ENCODE measurements around the gene ABITRAM. TPM values are rescaled to one million over a fixed set of nuclear protein-coding genes. Genes with fewer than 3 reads are reported as not detected.
A peak's percentile ranks its signal among the peaks of the same experiment; 100 is the strongest.
"Not testable (repeated sequence)": the region's sequence is repeated elsewhere in the genome, so short reads cannot be mapped to it uniquely, and the experiment has no call there.

The ABITRAM gene, protein sequence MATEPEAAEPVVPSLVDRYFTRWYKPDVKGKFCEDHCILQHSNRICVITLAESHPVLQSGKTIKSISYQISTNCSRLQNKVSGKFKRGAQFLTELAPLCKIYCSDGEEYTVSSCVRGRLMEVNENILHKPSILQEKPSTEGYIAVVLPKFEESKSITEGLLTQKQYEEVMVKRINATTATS
- total RNA-seq = 14.7 and 14.8 TPM in 2 replicates

DNA sequence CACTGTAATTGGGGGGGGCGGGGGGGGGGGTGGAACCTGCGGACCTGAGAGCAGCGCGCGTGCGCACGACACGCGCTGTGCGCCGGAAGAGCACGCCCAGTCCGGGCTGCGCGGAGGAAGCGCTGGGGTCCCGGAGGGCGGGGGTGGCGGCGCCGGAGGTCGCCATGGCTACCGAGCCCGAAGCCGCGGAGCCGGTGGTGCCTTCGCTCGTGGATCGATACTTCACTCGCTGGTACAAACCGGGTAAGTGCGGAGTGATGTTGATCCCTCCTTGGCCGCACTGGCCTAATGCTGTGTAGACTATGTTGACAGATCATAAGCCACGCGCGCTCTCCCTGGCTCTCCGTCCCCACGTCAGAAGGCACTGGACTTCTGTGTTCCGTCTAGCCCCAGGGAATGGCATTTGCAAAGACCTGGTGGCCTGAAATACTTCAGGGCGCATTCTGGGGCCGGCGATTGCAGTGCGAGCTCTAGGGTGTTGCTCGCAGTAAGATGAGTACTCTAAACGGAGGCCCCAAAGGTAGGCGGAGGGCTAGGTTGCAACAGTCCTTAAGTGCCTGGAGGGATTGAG lies at the start of gene ABITRAM:
Gene ABITRAM (plus strand): TSS at position 78 of the 571 bp plus-strand sequence. CDS start 87 bp downstream, at position 165.
- Mint-ChIP-seq H3K27ac (peak within 1 kb of the TSS; percentile 95), H3K27me3 (ENCODE audit: insufficient read depth) (no peaks in the 10 kb centered on the region), H3K36me3 (ENCODE audit: low read depth) (peaks cover 18% of the 10 kb centered on the region), H3K9me3 (no peaks in the 10 kb centered on the region), H3K4me1 (ENCODE audit: low read depth) (peaks cover 23% of the 10 kb centered on the region), H3K4me3 (peak within 1 kb of the TSS; percentile 95)
- intact Hi-C loops (cut with micrococcal nuclease) = loop anchor here (1.0 to 5.0 kb wide), 10 partner anchors 48 to 1651 kb away; partner anchors contain the start of genes EPB41L4B, KLF4, RAD23B and TXN
- peak; percentile 77 for DNase-seq (ENCODE audit: low spot score)

DNA sequence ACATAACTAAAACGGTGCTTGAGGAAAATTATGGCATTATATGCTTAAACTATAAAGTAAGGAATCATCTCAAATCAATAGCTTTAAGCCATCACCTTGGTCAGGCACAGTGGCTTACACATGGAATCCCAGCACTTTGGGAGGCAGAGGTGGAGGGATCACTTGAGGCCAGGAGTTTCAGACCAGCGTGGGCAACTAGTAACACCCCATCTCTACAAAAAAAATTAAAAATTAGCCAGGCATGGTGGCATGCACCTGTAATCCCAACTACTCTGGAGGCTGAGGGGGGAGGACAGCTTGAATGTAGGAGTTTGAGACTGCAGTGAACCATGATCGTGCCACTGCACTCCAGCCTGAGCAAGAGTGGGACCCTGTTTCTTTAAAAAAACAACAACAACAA lies 49.5 kb upstream of the ABITRAM start:
- H3K4me3 Mint-ChIP-seq = no peak overlapping the region
- no peak overlapping the region for H3K27ac Mint-ChIP-seq
- DNase-seq (ENCODE audit: low spot score) = no peak
- H3K9me3 Mint-ChIP-seq = no peaks in the 10 kb centered on the region
- intact Hi-C loops (cut with micrococcal nuclease) = loop anchor here (5.0 kb wide), 4 partner anchors 128 to 528 kb away; partner anchors contain the start of genes CTNNAL1 and TMEM245
- peaks cover 16% of the 10 kb centered on the region for H3K4me1 Mint-ChIP-seq (ENCODE audit: low read depth)
- H3K36me3 Mint-ChIP-seq (ENCODE audit: low read depth) = peaks cover 40% of the 10 kb centered on the region
- H3K27me3 Mint-ChIP-seq (ENCODE audit: insufficient read depth) = no peaks in the 10 kb centered on the region

DNA sequence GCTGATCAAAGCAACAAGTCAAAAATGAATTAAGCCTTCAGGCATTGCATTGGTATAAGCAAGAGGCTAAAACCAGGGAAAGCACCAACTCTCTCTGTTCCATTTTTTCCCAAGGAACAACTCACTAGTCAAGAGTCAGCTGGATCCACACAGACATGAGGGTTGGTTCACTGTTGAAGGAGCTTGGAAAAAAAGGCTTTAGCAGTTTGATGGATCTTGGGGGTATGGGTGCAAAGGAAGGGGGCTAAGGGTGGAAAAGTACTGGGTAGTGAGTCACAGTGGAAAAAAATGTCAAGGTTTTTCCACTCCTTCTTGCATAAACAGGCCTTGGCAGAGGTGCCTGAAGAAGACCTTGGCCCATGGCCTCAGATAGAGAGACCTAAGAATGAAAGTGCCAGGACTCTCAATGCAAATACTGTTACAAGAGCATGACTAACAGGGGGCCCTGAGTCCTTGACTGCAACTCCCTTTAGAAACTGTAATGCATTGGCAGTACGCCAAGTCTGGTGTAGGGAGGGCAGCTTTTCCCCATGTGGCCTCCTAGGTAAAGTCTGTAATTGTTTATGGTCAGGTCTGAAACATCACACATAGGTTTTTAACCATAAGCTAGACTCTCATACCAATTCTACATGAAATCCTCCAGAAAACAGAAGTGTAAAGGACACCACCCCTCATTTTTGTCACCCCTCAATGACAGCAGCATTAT lies 48.4 kb upstream of the ABITRAM start:
- no peak for DNase-seq (ENCODE audit: low spot score)
- Mint-ChIP-seq H3K36me3 (ENCODE audit: low read depth) (peaks cover 41% of the 10 kb centered on the region), H3K27me3 (ENCODE audit: insufficient read depth) (no peaks in the 10 kb centered on the region), H3K27ac (peak overlapping the region; percentile 80), H3K9me3 (no peaks in the 10 kb centered on the region), H3K4me1 (ENCODE audit: low read depth) (peaks cover 16% of the 10 kb centered on the region), H3K4me3 (peak overlapping the region; percentile 8)
- intact Hi-C loops (cut with micrococcal nuclease) = loop anchor here (2.0 to 5.0 kb wide), 5 partner anchors 49 to 527 kb away; partner anchors contain the start of genes ABITRAM, CTNNAL1, ELP1 and TMEM245

DNA sequence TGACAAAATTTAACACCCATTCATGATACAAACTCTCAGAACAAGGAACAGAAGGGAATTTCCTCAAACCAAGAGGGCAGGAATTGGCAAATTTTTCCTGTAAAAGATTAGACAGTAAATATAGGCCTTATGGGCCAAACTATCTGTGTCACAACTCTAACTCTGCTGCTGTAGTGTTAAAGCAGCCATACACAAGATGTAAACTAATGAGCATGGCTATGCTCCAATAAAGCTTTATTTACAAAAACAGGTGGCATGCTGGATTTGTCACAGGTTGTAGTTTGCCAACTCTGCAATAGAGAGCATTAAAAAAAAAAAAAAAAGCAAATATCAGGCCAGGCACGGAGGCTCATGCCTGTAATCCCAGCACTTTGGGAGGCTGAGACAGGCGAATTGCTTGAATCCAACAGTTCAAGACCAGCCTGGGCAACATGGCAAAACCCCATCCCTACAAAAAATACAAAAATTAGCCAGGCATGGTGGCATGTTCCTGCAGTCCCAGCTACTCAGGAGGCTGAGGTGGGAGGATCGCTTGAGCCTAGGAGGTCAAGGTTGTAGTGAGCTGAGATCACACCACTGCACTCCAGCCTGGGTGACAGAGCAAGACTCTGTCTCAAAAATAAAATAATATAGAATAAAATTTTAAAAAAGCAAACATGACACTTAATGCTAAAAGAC lies 47.5 kb upstream of the ABITRAM start:
- H3K9me3 Mint-ChIP-seq; H3K4me3 Mint-ChIP-seq; H3K27me3 Mint-ChIP-seq (ENCODE audit: insufficient read depth); DNase-seq (ENCODE audit: low spot score): not testable (repeated sequence)
- intact Hi-C loops (cut with micrococcal nuclease) = loop anchor here (2.0 to 5.0 kb wide), 5 partner anchors 48 to 526 kb away; partner anchors contain the start of genes ABITRAM, CTNNAL1, ELP1 and TMEM245
- H3K4me1 Mint-ChIP-seq (ENCODE audit: low read depth) = peaks cover 16% of the 10 kb centered on the region
- peak overlapping the region; percentile 80 for H3K27ac Mint-ChIP-seq
- H3K36me3 Mint-ChIP-seq (ENCODE audit: low read depth) = peaks cover 46% of the 10 kb centered on the region

DNA sequence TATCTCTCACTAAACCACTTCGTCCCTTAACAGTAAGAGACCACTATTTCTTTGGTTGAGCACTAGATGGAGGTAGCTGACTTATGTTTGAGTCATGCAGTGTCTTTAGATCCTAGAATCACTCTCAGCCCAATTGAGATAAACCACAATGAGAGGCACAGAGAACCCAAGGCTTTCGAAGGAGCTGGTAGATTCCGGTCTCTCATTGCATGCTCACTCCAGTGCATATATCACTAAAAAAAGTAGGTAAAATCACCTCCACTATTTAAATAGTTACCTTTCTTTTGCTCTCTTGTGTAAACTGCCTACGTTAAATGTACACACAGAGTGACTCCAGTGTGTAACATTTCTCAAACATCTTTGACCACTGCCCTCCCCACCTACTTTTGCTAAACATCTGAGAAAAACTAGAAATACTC lies 44.5 kb upstream of the ABITRAM start:
- no peaks in the 10 kb centered on the region for H3K27me3 Mint-ChIP-seq (ENCODE audit: insufficient read depth)
- no peaks in the 10 kb centered on the region for H3K9me3 Mint-ChIP-seq
- H3K27ac Mint-ChIP-seq = no peak overlapping the region
- no peak for DNase-seq (ENCODE audit: low spot score)
- H3K36me3 Mint-ChIP-seq (ENCODE audit: low read depth) = peaks cover 48% of the 10 kb centered on the region
- peaks cover 16% of the 10 kb centered on the region for H3K4me1 Mint-ChIP-seq (ENCODE audit: low read depth)
- H3K4me3 Mint-ChIP-seq = no peak overlapping the region
- intact Hi-C loops (cut with micrococcal nuclease) = loop anchor here (5.0 kb wide), 4 partner anchors 123 to 523 kb away; partner anchors contain the start of genes CTNNAL1 and TMEM245

DNA sequence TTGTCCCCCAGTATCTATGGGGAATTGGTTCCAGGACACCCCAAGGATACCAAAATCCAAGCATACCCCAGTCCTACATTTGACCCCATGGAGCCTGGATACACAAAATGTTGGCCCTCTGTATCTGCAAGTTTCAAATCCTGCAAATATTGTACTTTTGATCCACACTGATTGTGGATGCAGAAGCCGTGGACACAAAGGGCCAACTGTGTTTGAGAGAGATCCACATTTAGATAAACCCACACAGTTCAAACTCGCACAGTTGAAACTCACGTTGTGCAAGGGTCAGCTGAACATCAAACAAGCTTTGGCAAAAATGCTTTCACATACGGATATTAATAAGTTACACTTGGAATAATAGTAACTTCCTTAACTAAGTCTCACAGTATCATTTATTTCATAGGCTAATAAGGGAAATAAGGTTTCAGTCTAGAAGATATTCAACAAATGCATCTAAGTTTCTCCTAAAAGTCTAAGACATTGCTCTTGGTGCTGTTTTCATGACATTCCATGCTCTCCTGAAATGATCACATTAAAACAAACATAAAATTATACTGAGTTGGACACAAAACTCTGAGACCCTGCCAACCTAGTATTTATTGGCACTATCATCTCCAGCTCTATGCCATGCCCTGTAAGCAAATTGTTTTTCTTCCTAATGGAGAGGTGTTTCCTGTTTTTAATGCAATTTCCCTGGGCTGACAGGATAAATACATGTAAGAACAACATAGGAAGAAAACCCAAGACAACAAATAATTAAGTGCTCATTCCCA lies 39.8 kb upstream of the ABITRAM start:
- Mint-ChIP-seq H3K4me1 (ENCODE audit: low read depth) (no peaks in the 10 kb centered on the region), H3K36me3 (ENCODE audit: low read depth) (peaks cover 50% of the 10 kb centered on the region), H3K4me3 (no peak overlapping the region), H3K27ac (no peak overlapping the region), H3K9me3 (no peaks in the 10 kb centered on the region), H3K27me3 (ENCODE audit: insufficient read depth) (no peaks in the 10 kb centered on the region)
- DNase-seq (ENCODE audit: low spot score) = no peak
- intact Hi-C loops (cut with micrococcal nuclease) = no loop called here

DNA sequence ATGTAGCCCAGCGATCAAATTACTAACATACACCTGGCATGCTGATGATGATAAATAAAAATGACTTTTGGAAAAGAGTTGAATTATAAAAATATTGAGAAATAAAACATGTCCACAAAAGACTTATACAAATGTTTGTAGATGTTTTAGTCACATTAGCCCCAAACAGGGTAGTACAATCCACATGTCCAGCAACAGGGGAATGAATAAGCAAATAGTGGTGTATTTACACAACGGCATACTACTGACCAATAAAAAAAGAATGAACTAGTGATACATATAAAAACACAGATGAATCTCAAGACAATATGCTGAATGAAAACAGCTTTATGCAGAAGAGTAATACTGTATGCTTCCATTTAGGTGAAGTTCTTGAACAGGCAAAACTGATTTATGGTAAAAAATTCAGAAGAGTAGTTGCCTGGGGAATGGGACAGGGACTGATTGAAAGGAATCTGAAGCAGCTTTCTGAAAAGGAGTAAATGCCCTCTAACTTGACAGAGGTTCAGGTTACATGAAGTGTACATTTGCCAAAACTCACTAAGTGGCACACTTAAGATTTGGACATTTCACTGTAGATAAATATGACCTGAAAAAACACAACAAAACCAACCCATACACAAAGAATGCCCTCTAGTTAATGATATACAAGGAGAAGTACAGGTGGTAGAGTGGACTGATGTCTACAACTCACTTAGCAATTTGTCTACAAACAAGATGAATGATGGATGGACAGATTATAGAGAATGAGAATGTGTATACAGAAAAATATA lies 36.7 kb upstream of the ABITRAM start:
- Mint-ChIP-seq H3K27ac (no peak overlapping the region), H3K9me3 (no peaks in the 10 kb centered on the region), H3K4me1 (ENCODE audit: low read depth) (no peaks in the 10 kb centered on the region), H3K36me3 (ENCODE audit: low read depth) (peaks cover 40% of the 10 kb centered on the region), H3K27me3 (ENCODE audit: insufficient read depth) (no peaks in the 10 kb centered on the region), H3K4me3 (no peak overlapping the region)
- intact Hi-C loops (cut with micrococcal nuclease) = no loop called here
- no peak for DNase-seq (ENCODE audit: low spot score)

DNA sequence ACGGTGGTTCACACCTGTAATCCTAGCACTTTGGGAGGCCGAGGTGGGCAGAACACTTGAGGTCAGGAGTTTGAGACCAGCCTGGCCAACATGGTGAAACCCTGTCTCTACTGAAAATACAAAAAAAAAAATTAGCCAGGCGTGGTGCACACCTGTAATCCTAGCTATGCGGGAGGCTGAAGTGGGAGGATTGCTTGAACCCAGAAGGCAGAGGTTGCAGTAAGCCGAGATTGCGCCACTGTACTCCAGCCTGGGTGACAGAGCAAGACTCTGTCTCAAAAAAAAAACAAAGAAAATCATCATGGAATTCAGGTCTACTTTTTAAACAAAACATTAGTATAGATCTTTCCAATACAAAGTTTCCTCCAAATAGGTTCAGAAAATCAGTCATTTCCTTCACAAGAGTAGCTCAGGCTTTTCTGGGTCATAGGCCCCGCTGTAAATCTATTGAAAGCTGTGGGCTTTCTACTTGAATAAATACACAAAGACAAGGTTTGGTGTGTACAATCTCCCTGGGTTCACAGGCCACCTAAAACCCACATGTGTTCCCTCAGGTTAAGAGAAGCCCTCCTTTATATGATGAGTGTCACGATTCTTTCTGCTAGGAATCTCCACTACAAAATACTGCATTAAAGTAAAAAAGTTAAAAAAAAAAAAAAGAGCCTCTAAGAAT lies 35.0 kb upstream of the ABITRAM start:
- H3K4me1 Mint-ChIP-seq (ENCODE audit: low read depth); intact Hi-C loops (cut with micrococcal nuclease); H3K27ac Mint-ChIP-seq; H3K4me3 Mint-ChIP-seq; H3K9me3 Mint-ChIP-seq; H3K27me3 Mint-ChIP-seq (ENCODE audit: insufficient read depth); DNase-seq (ENCODE audit: low spot score): not testable (repeated sequence)
- H3K36me3 Mint-ChIP-seq (ENCODE audit: low read depth) = peaks cover 42% of the 10 kb centered on the region

DNA sequence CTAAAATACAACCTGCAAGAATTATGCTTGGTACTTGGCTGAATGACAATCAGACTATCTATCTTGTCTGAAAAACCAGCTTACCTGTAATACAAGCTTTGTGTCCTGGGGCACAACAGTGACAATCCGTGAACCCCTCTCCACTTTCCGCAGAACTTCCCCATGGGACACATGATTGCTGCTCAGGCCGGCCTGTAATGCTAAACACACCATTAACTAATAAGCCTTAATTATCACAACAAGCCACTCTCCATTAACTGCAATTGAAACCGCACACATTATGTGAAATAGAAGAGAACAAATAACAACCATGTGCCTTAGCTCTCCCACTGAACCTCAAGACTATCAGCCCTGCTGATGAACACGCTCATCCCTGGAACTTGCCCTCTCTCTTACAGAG lies 34.0 kb upstream of the ABITRAM start:
- Mint-ChIP-seq H3K27ac (no peak overlapping the region), H3K4me3 (no peak overlapping the region), H3K27me3 (ENCODE audit: insufficient read depth) (no peaks in the 10 kb centered on the region), H3K9me3 (no peaks in the 10 kb centered on the region), H3K4me1 (ENCODE audit: low read depth) (no peaks in the 10 kb centered on the region), H3K36me3 (ENCODE audit: low read depth) (peaks cover 42% of the 10 kb centered on the region)
- DNase-seq (ENCODE audit: low spot score) = no peak
- intact Hi-C loops (cut with micrococcal nuclease) = no loop called here

DNA sequence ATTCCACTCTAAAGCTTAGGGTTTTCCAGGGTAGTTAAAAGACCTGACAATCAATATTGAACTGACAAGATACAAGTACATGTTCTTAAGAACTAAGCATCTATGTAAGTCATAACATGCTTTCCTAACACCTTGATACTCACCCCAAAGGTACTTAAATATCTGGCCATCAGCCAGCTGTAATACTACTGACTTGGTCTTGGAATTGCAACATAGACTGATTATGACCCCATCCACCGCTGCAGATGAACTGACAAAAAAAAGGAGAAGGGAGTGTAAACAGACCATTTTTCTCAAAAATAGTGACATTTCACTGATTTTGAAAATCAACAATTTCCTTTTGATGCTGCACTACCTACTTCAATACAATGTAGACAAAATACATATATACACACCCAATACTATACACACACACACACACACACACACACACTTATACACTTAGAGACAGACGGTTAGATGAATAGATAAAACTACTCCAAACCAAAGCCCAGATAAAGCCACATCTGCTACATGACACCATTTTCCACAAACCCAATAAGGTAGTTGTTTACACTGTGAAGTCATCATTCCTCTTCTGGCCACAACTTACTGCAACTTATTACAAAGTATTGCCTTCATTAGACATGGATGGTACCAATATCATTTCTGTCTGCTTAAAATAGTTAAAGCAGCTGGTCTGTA lies 30.6 kb upstream of the ABITRAM start:
- H3K9me3 Mint-ChIP-seq = no peaks in the 10 kb centered on the region
- H3K4me1 Mint-ChIP-seq (ENCODE audit: low read depth) = no peaks in the 10 kb centered on the region
- intact Hi-C loops (cut with micrococcal nuclease) = no loop called here
- no peaks in the 10 kb centered on the region for H3K27me3 Mint-ChIP-seq (ENCODE audit: insufficient read depth)
- H3K36me3 Mint-ChIP-seq (ENCODE audit: low read depth) = peaks cover 39% of the 10 kb centered on the region
- H3K4me3 Mint-ChIP-seq = no peak overlapping the region
- no peak overlapping the region for H3K27ac Mint-ChIP-seq
- DNase-seq (ENCODE audit: low spot score) = no peak

DNA sequence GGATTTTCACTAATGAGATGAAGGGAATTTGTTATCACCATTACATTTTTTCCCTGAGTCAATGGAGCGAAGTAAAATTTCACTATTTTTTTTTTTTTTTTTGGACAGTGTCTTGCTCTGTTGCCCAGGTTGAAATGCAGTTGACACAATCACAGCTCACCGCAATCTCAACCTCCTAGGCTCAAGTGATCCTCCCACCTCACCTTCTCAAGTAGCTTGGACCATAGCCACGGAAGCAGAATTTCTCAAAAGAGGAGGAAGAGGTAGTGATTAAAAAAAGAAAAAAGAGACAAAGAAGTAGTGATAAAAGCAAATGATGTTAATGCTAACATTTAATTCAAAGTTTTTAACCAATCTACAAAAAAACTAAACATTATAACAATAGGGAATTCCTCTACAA lies 30.0 kb upstream of the ABITRAM start:
- no peak overlapping the region for H3K27ac Mint-ChIP-seq
- H3K4me3 Mint-ChIP-seq = no peak overlapping the region
- DNase-seq (ENCODE audit: low spot score) = no peak
- peaks cover 42% of the 10 kb centered on the region for H3K36me3 Mint-ChIP-seq (ENCODE audit: low read depth)
- intact Hi-C loops (cut with micrococcal nuclease) = no loop called here
- H3K4me1 Mint-ChIP-seq (ENCODE audit: low read depth) = no peaks in the 10 kb centered on the region
- no peaks in the 10 kb centered on the region for H3K27me3 Mint-ChIP-seq (ENCODE audit: insufficient read depth)
- H3K9me3 Mint-ChIP-seq = no peaks in the 10 kb centered on the region
